ENCODE measurements around the gene FGF18. TPM values are rescaled to one million over a fixed set of nuclear protein-coding genes. Genes with fewer than 3 reads are reported as not detected.
A peak's percentile ranks its signal among the peaks of the same experiment; 100 is the strongest.

Gene FGF18
- total and polyA plus RNA-seq, 7 donors, result 0.14 to 0.66 (median 0.28) TPM

GRCh38 chr5:171478946-171479775, 59.7 kb downstream of the FGF18 start:
- WGBS, 3 donors, result 65 to 72% (median 69%) methylated on average over 4 of the region's 4 CpGs
- Histone ChIP-seq H3K27me3 (ENCODE audit: insufficient read depth in 3 of 3, low read length in 2 of 3) (no peaks in the 10 kb centered on the region), H3K4me3 (no peak overlapping the region), H3K36me3 (ENCODE audit: insufficient read depth in 1 of 2, low read depth in 1 of 2) (no peaks in the 10 kb centered on the region), H3K9me3 (no peaks in the 10 kb centered on the region), H3K4me1 (no peaks in the 10 kb centered on the region), H3K27ac (no peak overlapping the region)
- ATAC-seq, result no peak
- TF ChIP-seq CTCF (IDR thresholded peaks at IDR 0.05), result no peak
- intact Hi-C loops (cut with DNase I), result no loop called here
- no peak for DNase-seq

- 56 to 88% (median 67%) methylated on average over 1 of the region's 1 CpG for WGBS, 3 donors
- Histone ChIP-seq H3K4me3 (no peak overlapping the region), H3K9me3 (no peaks in the 10 kb centered on the region), H3K27me3 (ENCODE audit: insufficient read depth in 3 of 3, low read length in 2 of 3) (no peaks in the 10 kb centered on the region), H3K36me3 (ENCODE audit: insufficient read depth in 1 of 2, low read depth in 1 of 2) (no peaks in the 10 kb centered on the region), H3K4me1 (no peaks in the 10 kb centered on the region), H3K27ac (no peak overlapping the region)
- ATAC-seq (no peak), DNase-seq (no peak)
- intact Hi-C loops (cut with DNase I), result no loop called here
- no peak for TF ChIP-seq CTCF (IDR thresholded peaks at IDR 0.05)
Observed at GRCh38 chr5:171479776-171480125, 60.3 kb downstream of the FGF18 start.

GRCh38 chr5:171480239-171480638, 60.8 kb downstream of the FGF18 start:
- DNase-seq (no peak), ATAC-seq (no peak)
- Histone ChIP-seq H3K4me1 (no peaks in the 10 kb centered on the region), H3K27me3 (ENCODE audit: insufficient read depth in 3 of 3, low read length in 2 of 3) (no peaks in the 10 kb centered on the region), H3K9me3 (no peaks in the 10 kb centered on the region), H3K36me3 (ENCODE audit: insufficient read depth in 1 of 2, low read depth in 1 of 2) (no peaks in the 10 kb centered on the region), H3K27ac (no peak overlapping the region), H3K4me3 (no peak overlapping the region)
- TF ChIP-seq CTCF (IDR thresholded peaks at IDR 0.05), result no peak
- 66 to 76% (median 74%) methylated on average over 5 to 6 of the region's 6 CpGs for WGBS, 3 donors
- intact Hi-C loops (cut with DNase I), result no loop called here

GRCh38 chr5:171481571-171482433, 62.4 kb downstream of the FGF18 start:
- no peak for TF ChIP-seq CTCF (IDR thresholded peaks at IDR 0.05)
- H3K27me3 ChIP-seq (ENCODE audit: insufficient read depth in 3 of 3, low read length in 2 of 3), result peaks cover 0 to 2% (median 0%) of the 10 kb centered on the region in 3 donors
- no peaks in the 10 kb centered on the region for H3K36me3 ChIP-seq (ENCODE audit: insufficient read depth in 1 of 2, low read depth in 1 of 2)
- no peaks in the 10 kb centered on the region for H3K4me1 ChIP-seq
- ATAC-seq, result peak in 1 of 4 donors; percentile 30
- intact Hi-C loops (cut with DNase I), result no loop called here
- peak in 1 of 2 donors; percentile 32 for DNase-seq
- H3K9me3 ChIP-seq, result no peaks in the 10 kb centered on the region
- no peak overlapping the region for H3K27ac ChIP-seq
- H3K4me3 ChIP-seq, result no peak overlapping the region
- 57 to 74% (median 62%) methylated on average over 10 of the region's 10 CpGs for WGBS, 3 donors

Measured in psoas muscle (tissue), 8 donors.